Prostate gland (tissue), 2 donors: ENCODE data around the gene SLFN14.

Experiments
- CTCF ChIP-seq, 4 experiments: fragments of 200-600 bp in 2 of 4; fragments of 450-650 bp in 2 of 4; sonication (generic) in 2 of 4; IDR thresholded peaks; 1 replicate in 3 of 4; 2 replicates in 1 of 4; pipeline ENCODE4 v1.5.1; 2016 to 2019; ENCODE audit warnings: antibody characterized with exemption in 4 of 4, mild to moderate bottlenecking in 2 of 4, moderate library complexity in 2 of 4
- POLR2A ChIP-seq: fragments of 450-650 bp; IDR thresholded peaks from one replicate; pipeline ENCODE4 v1.6.1; 2016; ENCODE audit warnings: antibody characterized with exemption, mild to moderate bottlenecking
- POLR2AphosphoS5 ChIP-seq: sonication (generic); formaldehyde crosslinking; IDR thresholded peaks from one replicate; pipeline ENCODE4 v1.6.1; 2017; ENCODE audit warnings: antibody characterized with exemption

GRCh38 chr17:35537601-35538141, 22.9 kb downstream of the SLFN14 start, which contains the start of gene SLFN12L:
- no peak for TF ChIP-seq CTCF (IDR thresholded peaks at IDR 0.05)
- no peak for TF ChIP-seq POLR2A
- no peak for TF ChIP-seq POLR2AphosphoS5
